ENCODE results near the gene SNRPE. TPM values are rescaled to one million over a fixed set of nuclear protein-coding genes. Genes with fewer than 3 reads are reported as not detected.

The SNRPE gene
- total and polyA plus RNA-seq, 2 experiments from 2014 or later = 99.3 to 904 TPM

- TF ChIP-seq ZNF462 (CRISPR knock-in tag; IDR thresholded peaks at IDR 0.05) = no peak
Measured at GRCh38 chr1:203901581-203901980, 40.2 kb downstream of the SNRPE start (continued).

GRCh38 chr1:203905275-203905674 lies 43.9 kb downstream of the SNRPE start:
- Histone ChIP-seq H3K27ac (ENCODE audit: low read depth) (no peak overlapping the region), H4K20me1 (replicated peaks; ENCODE audit: insufficient read depth) (no peaks in the 10 kb centered on the region), H3K79me2 (replicated peaks; ENCODE audit: insufficient read depth) (no peaks in the 10 kb centered on the region), H3K9me2 (ENCODE audit: insufficient read depth) (no peaks in the 10 kb centered on the region), H3K4me1 (ENCODE audit: insufficient read depth) (no peaks in the 10 kb centered on the region), H3K4me3 (no peak overlapping the region), H3K36me3 (ENCODE audit: insufficient read depth) (no peaks in the 10 kb centered on the region; the same call in 1 of the 2 replicates), H3K27me3 (ENCODE audit: insufficient read depth) (no peaks in the 10 kb centered on the region), H2AFZ (no peak overlapping the region), H3F3A (replicated peaks; ENCODE audit: low read depth) (no peaks in the 10 kb centered on the region), H3K4me2 (no peak overlapping the region)
- Mint-ChIP-seq H3K9me3 (peaks cover 10% of the 10 kb centered on the region), H3K27me3 (ENCODE audit: insufficient read depth, low read depth, poor library complexity) (peaks cover 3% of the 10 kb centered on the region), H3K27ac (no peak overlapping the region), H3K4me1 (no peaks in the 10 kb centered on the region), H3K4me3 (no peak overlapping the region), H3K36me3 (ENCODE audit: low read depth) (peaks cover 6% of the 10 kb centered on the region; the same call in 2 of the 3 replicates)
- ATAC-seq (no peak), DNase-seq (ENCODE audit: low spot score) (no peak)
- TF ChIP-seq STAT1 (IDR thresholded peaks at IDR 0.05; ENCODE audit: unreplicated experiment) (no peak), POLR2AphosphoS5 (IDR thresholded peaks at IDR 0.05; ENCODE audit: low read depth) (no peak), JUNB (IDR thresholded peaks at IDR 0.05; ENCODE audit: unreplicated experiment) (no peak)

- no peak overlapping the region for H3K4me2 ChIP-seq
- no peak overlapping the region for H3K27ac Mint-ChIP-seq
- no peaks in the 10 kb centered on the region for H3K27me3 Mint-ChIP-seq (ENCODE audit: insufficient read depth, low read depth, poor library complexity)
- TF ChIP-seq JUNB (IDR thresholded peaks at IDR 0.05; ENCODE audit: unreplicated experiment) (no peak), EZH2phosphoT487 (IDR thresholded peaks at IDR 0.05; ENCODE audit: unreplicated experiment) (no peak), ZNF331 (CRISPR knock-in tag; IDR thresholded peaks at IDR 0.05; ENCODE audit: low read depth) (no peak), POLR2AphosphoS5 (IDR thresholded peaks at IDR 0.05; ENCODE audit: low read depth) (no peak), CREB1 (CRISPR knock-in tag; IDR thresholded peaks at IDR 0.05; ENCODE audit: low read depth) (no peak), REST (IDR thresholded peaks at IDR 0.05; ENCODE audit: unreplicated experiment) (no peak), ETS1 (IDR thresholded peaks at IDR 0.05) (no peak), STAT1 (IDR thresholded peaks at IDR 0.05; ENCODE audit: unreplicated experiment) (no peak), NANOG (IDR thresholded peaks at IDR 0.05; ENCODE audit: borderline replicate concordance) (no peak)
Measured at GRCh38 chr1:203906932-203907331, 45.5 kb downstream of the SNRPE start.

More at GRCh38 chr1:203906932-203907331, 45.5 kb downstream of the SNRPE start:
- no peaks in the 10 kb centered on the region for H3K79me2 ChIP-seq (replicated peaks; ENCODE audit: insufficient read depth)
- H4K20me1 ChIP-seq (replicated peaks; ENCODE audit: insufficient read depth) = no peaks in the 10 kb centered on the region
- H3K36me3 Mint-ChIP-seq (ENCODE audit: low read depth) = no peaks in the 10 kb centered on the region
- H2AFZ ChIP-seq = no peak overlapping the region
- no peak overlapping the region for H3K4me3 Mint-ChIP-seq
- no peak overlapping the region for H3K4me3 ChIP-seq
- no peaks in the 10 kb centered on the region for H3K9me2 ChIP-seq (ENCODE audit: insufficient read depth)
- H3F3A ChIP-seq (replicated peaks; ENCODE audit: low read depth) = no peaks in the 10 kb centered on the region
- H3K36me3 ChIP-seq (ENCODE audit: insufficient read depth) = no peaks in the 10 kb centered on the region
- ATAC-seq (no peak), DNase-seq (ENCODE audit: low spot score) (no peak)
- H3K4me1 Mint-ChIP-seq = no peaks in the 10 kb centered on the region
- H3K27ac ChIP-seq (ENCODE audit: low read depth) = no peak overlapping the region
- no peaks in the 10 kb centered on the region for H3K9me3 Mint-ChIP-seq
- H3K27me3 ChIP-seq (ENCODE audit: insufficient read depth) = no peaks in the 10 kb centered on the region
- no peaks in the 10 kb centered on the region for H3K4me1 ChIP-seq (ENCODE audit: insufficient read depth)
